GM20000 (cell line): ENCODE measurements around the gene POLR3F.
"Not testable (repeated sequence)": the region's sequence is repeated elsewhere in the genome, so short reads cannot be mapped to it uniquely, and the experiment has no call there.

Source experiments
- DNase-seq: peaks from one replicate; pipeline ENCODE4 v3.0.0; 2012; ENCODE audit warnings: low spot score
- TF ChIP-seq, protein P1 (sequence below): IDR thresholded peaks from 2 replicates; pipeline ENCODE4 v1.5.1; 2012; ENCODE audit warnings: mild to moderate bottlenecking, control low read depth; ENCODE audit errors: extremely low read depth, missing control alignments

POLR3F gene

DNA sequence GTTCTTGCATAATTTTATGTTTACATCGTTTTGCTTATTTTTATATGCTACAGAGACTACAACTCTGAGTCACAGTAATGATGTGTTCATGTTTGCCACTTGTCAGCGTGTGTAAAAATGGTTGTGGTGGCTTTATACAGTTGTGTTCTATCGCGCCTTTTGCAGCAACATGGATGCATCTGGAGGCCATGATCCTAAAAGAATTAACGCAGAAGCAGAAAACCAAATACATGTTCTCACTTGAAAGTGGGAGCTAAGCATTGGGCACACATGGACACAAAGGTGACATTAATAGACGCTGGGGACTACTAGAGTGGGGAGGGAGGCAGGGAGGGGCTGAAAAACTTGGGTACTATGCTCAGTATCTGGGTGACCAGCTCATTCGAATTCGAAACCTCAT lies 39.6 kb downstream of the POLR3F start:
- DNase-seq, result no peak
- TF ChIP-seq, protein P1, sequence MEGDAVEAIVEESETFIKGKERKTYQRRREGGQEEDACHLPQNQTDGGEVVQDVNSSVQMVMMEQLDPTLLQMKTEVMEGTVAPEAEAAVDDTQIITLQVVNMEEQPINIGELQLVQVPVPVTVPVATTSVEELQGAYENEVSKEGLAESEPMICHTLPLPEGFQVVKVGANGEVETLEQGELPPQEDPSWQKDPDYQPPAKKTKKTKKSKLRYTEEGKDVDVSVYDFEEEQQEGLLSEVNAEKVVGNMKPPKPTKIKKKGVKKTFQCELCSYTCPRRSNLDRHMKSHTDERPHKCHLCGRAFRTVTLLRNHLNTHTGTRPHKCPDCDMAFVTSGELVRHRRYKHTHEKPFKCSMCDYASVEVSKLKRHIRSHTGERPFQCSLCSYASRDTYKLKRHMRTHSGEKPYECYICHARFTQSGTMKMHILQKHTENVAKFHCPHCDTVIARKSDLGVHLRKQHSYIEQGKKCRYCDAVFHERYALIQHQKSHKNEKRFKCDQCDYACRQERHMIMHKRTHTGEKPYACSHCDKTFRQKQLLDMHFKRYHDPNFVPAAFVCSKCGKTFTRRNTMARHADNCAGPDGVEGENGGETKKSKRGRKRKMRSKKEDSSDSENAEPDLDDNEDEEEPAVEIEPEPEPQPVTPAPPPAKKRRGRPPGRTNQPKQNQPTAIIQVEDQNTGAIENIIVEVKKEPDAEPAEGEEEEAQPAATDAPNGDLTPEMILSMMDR, result no peak

DNA sequence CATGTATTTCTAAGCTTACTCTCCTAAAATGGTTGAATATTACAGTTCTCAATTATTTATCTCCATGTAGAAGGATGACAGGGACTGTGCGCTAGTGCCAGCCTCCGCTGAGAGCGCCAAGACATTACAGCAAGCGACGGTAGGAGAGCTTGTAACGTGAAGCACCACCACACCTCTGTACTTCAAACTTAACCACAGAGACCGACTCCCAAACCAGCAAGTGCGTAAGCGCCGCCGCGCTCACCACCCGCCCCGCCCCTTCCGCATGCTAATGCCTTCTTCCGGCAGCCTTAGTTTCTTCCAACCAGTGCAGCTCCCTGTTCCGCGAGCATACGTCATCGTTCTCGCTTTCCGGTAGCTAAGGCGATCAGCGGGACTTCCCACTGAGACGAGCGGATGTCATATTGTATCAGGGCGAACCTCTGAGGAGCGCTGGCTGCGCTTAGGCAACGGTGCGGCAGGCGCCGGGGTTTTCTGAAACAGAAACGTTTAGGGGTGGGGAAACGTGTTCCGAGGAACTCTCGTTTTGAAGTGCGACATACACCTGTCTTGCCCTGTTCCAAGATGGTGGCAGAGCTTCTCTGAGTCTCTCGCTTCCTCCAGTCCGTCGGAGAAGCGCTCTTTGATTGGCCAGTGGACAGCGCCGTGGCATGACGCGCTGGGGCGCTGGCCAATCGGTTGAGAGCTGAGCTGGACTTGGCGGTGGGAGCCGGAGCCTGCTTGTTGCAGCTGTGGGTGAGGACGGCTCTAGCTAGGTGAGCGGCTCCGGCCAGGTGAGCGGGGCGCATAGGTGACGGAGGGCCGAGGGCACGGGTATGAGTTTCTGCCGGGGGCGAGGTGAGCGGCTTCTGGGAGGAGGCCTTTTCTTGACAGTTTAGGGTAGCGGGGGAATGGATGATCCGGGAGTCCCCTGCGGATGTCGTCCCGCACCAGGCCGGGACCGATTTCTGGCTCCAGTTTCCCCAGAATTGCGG lies 40.3 kb downstream of the POLR3F start, which contains the start of gene SEC23B:
SEC23B (plus strand) TSS at position 723 of the 974 bp plus-strand sequence. CDS start 2,896 bp downstream, outside the sequence.
- TF ChIP-seq, protein P1, result no peak

DNA sequence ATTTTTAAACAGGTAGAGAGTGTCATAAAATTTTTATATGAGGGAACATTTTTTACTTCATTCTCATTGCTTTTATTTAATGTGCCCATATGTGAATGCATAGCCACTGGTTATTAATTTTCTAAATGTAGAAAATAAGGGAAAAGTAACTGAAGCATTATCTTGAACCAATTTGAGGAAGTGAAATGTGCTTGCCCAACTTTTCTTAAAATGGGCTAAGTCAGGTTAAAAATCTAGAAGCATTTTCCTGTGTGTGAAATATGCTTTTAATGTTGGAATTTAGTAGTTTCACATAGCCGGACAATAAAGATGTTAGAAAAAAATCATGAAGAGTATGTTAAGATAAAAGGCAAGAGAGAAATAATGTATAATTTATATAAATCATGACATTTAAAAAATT lies 44.4 kb downstream of the POLR3F start:
- TF ChIP-seq, protein P1, result no peak
- no peak for DNase-seq

More for the DNA sequence above, 40.3 kb downstream of the POLR3F start, which contains the start of gene SEC23B:
- peak; percentile 90 for DNase-seq

DNA sequence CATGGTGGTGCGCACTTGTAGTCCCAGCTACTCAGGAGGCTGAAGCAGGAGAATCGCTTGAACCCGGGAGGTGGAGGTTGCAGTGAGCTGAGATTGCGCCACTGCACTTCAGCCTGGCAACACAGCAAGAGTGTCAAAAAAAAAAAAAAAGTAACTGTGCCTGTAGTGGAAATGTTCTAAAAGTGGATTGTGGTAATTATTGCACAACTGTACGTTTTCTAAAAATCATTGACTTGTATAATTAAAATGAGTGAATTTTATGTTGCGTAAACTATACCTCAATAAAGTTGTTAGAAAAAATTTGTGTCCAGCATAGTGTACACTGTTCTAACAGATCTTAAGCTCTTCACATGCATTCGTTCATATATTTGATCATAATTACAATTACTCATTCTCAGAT lies 46.0 kb downstream of the POLR3F start:
- no peak for DNase-seq
- TF ChIP-seq, protein P1, result no peak

DNA sequence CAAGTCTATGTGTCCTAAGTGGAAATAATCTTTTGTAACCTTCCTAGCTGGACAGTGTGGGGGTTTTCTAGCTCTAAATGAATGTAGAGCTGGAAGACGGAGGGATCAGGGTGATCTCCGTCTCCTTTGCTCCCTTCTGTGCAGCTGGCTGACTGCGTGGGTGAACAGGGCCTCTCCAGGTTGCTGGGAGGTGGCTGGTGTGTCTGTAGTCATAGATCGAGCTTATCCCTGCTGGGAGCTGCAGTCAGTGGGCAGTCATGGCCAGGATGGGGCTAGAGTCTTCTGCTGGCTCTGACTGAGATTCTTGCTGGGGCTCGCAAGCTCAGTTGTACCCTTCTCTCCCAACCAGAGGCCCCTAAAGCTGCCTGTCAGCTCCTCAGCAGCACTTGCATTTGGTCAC lies 46.9 kb downstream of the POLR3F start:
- DNase-seq, result no peak
- TF ChIP-seq, protein P1, result no peak

DNA sequence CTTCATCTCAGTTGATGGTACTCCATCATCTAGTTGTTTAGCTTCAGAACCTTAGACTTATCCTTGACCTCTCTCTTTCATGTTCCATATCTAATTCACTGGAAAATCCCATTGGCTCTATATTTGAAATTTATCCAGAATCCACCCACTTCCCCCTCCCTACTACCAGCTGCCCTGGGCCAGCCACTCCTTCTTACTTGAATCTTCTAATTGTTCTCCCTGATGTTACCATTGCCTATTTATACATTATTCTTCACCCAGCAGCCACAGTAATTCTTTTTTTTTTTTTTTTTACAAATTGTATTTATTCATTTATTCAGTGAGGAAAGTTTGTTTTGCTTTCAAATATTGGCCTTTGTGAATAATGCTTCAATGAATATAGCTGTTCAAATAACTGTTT lies 48.8 kb downstream of the POLR3F start:
- TF ChIP-seq, protein P1, result no peak
- no peak for DNase-seq

DNA sequence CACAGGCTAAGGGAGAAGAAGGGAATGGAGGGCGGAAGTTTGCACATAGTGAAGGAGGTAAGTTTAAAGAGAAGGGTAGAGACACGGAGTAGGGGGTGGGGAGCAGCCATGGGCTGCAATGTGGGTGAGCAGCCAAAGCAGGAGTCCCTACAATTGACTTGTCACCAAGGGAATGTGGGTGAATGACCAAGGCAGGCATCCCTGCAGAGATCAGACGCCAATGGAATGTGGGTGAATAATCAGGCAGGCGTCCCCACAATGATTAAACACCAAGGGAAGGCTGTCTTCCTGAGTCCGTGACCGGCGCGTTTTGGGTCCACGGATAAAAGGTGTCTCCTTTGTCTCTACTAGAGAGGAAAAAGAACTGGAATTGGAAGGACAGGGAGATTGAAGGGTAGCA lies 54.9 kb downstream of the POLR3F start:
- DNase-seq, result not testable (repeated sequence)
